ENCODE measurements around the gene HOXC9. TPM values are rescaled to one million over a fixed set of nuclear protein-coding genes. Genes with fewer than 3 reads are reported as not detected.

Gene HOXC9
- total RNA-seq, 1 donor from 2014 or later: 0.68 TPM

DNA sequence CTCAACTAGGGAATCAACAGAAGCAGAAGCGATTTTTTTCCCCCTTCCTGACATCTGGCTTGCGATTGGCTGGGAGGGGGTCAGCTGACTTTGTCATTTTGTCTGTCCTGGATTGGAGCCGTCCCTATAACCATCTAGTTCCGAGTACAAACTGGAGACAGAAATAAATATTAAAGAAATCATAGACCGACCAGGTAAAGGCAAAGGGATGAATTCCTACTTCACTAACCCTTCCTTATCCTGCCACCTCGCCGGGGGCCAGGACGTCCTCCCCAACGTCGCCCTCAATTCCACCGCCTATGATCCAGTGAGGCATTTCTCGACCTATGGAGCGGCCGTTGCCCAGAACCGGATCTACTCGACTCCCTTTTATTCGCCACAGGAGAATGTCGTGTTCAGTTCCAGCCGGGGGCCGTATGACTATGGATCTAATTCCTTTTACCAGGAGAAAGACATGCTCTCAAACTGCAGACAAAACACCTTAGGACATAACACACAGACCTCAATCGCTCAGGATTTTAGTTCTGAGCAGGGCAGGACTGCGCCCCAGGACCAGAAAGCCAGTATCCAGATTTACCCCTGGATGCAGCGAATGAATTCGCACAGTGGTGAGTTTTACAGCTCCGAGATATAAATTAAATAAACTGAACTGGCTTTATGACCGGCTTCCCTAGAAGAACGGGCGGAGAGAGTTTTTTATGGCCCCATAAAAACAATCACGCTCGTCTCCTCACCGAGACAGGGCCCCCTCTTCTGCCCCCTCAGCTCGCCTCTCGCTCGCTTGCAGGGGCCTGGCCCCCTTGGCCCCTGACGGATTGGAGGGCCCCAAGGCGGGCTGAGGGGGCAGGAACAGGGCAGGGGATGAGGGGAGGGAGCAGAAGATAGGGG lies 28.6 kb downstream of the HOXC9 start, which contains the start of gene HOXC6:
Gene HOXC6, plus strand, starts transcription at position 127 of the 888 bp plus-strand sequence. Its CDS starts 82 bp downstream, at position 209.
- DNase-seq: no peak

DNA sequence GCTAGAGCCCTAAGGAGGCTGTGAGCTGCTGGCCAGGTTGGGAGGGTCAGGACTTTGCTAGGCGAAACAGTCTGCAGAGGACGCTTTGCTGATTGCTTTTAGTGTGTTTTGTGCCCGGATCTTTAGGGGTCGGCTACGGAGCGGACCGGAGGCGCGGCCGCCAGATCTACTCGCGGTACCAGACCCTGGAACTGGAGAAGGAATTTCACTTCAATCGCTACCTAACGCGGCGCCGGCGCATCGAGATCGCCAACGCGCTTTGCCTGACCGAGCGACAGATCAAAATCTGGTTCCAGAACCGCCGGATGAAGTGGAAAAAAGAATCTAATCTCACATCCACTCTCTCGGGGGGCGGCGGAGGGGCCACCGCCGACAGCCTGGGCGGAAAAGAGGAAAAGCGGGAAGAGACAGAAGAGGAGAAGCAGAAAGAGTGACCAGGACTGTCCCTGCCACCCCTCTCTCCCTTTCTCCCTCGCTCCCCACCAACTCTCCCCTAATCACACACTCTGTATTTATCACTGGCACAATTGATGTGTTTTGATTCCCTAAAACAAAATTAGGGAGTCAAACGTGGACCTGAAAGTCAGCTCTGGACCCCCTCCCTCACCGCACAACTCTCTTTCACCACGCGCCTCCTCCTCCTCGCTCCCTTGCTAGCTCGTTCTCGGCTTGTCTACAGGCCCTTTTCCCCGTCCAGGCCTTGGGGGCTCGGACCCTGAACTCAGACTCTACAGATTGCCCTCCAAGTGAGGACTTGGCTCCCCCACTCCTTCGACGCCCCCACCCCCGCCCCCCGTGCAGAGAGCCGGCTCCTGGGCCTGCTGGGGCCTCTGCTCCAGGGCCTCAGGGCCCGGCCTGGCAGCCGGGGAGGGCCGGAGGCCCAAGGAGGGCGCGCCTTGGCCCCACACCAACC lies 29.8 kb downstream of the HOXC9 start:
- no peak for DNase-seq

DNA sequence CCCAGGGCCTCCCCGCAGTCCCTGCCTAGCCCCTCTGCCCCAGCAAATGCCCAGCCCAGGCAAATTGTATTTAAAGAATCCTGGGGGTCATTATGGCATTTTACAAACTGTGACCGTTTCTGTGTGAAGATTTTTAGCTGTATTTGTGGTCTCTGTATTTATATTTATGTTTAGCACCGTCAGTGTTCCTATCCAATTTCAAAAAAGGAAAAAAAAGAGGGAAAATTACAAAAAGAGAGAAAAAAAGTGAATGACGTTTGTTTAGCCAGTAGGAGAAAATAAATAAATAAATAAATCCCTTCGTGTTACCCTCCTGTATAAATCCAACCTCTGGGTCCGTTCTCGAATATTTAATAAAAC lies 30.5 kb downstream of the HOXC9 start:
- no peak for DNase-seq

DNA sequence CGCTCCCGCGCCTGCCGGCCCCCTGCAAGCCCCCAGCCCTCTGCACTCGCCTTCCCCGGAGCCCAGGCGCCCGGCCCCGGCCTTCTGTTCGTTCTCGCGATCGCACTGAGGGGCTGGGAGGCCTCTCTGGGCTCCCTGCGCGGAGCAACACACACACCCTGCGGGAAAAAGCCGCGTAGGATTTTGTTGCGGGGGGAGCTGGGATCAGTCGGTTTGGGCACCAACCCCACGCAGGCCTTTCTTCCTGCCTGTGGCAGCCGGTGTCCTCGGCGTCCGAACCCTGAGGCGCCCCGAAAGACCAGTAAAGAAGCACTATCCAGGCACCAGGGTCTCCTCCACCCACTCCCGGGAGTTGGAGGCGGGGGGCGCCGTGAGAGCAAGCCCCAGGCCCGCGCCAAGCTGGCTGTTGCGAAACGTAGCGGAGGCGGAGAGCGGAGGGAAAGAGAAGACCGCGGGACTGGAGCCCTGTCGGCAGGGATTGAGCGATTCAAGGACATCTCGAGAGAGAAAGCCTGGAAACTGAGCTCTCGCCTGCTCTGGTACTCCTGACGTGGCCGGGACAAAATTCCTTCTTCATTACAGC lies 31.0 kb downstream of the HOXC9 start:
- no peak for DNase-seq

DNA sequence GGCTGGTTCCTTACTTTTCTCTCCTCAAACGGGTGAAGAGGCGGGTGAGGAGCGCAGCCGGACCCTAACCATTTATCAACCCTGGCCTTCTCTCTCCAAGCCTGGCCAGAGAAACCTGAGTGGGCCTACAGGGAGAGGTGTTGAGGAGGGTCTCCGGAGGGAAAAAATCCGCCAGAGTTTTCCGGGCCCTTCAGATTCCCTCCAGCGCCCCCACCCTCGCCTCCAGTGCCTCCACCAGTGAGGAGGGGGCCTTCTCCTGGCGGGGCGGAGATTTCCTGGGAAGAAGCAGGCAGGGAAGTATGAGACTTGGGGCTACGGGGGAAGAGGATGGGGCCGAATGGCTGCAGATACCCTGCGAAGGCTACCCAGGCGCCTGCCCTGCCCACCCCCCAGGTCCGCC lies 31.5 kb downstream of the HOXC9 start:
- no peak for DNase-seq

DNA sequence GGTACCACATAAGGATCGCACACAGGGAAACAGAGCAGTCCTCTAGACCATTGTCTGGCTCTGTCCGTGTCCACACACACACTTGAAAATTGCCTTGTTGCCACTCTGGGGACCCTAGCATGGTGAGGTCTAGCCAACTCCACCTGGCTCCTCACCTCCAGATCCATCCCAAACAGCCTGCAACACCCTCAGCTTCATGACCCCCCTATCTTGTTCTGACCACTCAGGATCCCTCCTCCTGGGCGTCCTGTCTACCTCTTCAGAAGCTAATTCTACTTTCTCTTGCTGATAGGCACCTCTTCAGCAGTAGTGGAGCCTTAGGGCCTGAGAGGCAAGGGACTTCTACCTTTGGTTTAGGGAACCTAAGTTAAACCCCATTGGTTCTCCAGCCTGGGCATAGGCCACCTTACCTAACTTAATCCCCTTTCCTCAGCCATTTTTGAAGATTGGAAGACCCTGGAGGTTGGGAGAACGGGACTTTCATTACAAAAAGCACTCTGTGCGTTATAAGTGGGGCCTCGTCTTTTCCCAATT lies 32.2 kb downstream of the HOXC9 start:
- DNase-seq: no peak

DNA sequence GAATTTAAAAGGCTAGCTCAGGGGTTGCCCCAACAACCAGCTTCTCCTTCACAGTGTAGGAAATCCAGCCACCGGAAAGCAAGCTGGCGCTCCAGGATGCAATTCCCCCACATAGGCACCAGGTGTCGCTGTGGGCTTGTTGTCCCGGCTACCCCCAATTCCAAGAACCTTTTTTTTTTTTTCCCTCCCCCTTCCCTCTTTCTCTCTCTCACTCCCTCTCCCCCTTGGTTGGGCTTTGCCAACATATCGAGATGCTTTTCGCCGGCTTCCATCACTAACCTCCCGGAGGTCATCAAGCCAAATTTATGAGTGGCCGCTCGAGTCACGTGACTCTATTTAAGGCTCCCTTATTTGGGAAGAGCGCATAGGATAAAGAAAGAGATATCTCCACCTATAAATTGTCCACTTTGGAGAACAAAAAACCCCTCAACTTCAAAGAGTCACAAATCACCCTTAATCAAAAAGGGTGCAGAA lies 32.7 kb downstream of the HOXC9 start, which contains the start of gene HOXC5:
Gene HOXC5, plus strand, starts transcription at position 424 of the 474 bp plus-strand sequence. CDS start 73 bp downstream, outside the sequence.
- DNase-seq: peak; percentile 57

DNA sequence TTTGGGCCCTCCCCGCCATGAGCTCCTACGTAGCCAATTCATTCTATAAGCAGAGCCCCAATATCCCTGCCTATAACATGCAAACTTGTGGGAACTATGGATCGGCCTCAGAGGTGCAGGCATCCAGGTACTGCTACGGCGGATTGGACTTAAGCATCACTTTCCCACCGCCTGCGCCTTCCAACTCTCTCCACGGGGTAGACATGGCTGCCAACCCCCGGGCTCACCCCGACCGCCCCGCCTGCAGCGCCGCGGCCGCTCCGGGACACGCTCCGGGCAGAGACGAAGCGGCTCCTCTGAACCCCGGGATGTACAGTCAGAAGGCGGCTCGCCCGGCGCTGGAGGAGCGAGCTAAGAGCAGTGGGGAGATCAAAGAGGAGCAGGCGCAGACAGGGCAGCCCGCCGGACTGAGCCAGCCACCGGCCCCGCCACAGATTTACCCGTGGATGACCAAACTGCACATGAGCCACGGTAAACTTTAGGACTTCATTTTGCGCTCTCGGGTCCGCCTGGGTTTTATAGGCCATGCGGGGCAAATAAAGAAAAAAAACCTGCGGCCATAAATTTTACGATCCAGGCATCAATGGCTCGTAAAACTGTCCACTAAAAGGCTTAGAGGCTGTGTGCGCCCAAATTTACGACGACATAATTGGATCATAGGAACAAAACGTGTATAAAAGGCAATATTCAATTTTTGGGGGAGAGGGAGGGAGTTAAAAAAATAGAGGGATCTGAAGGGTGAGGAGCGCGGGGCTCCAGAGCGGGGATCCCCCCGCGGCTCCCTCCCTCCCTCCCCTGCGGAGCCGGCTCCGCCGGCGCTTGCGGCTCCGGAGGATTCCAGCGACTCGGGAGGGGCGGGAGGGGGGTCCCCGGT lies 33.4 kb downstream of the HOXC9 start:
- DNase-seq: no peak

DNA sequence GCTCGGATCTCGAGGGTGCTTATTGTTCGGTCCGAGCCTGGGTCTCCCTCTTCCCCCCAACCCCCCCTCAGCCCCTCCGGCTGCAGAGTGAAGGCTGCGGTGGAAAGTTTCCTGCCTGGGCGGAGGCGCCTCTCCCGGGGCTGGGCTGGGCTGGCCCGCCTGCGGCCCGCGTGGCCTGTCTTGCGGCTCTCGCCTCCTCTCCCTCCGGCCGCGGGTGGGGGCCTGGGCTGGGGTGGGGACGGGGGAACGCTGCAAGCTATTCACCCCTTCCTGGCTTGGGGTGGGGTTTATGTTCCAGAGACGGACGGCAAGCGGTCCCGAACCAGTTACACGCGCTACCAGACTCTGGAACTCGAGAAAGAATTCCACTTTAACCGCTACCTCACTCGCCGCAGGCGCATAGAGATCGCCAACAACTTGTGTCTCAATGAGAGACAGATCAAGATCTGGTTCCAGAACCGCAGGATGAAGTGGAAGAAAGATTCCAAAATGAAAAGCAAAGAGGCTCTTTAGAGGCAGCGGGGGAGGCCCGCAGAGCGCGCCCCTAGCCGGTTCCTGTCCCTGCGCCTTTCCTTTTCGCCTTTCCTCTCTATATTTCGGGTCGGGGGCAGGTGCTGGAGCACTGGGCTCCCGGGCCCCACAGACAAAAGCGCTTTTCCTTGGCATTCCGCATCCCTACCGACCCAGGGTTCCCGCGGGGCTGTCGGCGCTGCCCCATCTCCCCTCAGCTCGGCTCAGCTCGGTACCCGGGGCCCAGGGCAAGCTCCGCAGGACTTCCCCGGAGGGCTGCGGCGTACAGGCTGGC lies 34.2 kb downstream of the HOXC9 start:
- no peak for DNase-seq

DNA sequence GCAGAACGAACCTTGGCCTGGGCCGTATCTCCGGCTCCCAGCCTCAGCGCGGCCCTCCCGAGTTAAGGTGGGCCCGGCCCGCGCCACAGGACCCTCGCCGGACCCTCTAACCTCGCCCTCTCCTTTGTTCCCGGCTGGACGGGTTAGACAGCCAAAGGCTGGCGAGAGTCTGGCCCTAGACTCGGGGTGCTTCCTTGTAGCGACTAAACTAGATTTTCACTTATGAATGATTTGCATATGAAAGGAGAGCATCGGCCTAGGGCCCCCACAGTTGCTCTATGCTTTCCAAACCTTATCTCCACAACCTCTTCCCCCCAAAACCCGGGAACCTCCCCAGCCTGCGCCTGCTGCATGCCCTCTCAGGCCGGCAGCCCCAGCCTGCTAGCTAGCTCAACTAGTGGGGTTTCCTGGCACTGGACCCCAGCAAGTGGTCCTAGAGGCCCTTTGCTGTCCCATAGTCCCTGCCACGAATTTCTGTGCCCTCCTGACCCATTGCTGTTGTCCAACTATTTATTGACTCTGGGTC lies 34.9 kb downstream of the HOXC9 start:
- no peak for DNase-seq

DNA sequence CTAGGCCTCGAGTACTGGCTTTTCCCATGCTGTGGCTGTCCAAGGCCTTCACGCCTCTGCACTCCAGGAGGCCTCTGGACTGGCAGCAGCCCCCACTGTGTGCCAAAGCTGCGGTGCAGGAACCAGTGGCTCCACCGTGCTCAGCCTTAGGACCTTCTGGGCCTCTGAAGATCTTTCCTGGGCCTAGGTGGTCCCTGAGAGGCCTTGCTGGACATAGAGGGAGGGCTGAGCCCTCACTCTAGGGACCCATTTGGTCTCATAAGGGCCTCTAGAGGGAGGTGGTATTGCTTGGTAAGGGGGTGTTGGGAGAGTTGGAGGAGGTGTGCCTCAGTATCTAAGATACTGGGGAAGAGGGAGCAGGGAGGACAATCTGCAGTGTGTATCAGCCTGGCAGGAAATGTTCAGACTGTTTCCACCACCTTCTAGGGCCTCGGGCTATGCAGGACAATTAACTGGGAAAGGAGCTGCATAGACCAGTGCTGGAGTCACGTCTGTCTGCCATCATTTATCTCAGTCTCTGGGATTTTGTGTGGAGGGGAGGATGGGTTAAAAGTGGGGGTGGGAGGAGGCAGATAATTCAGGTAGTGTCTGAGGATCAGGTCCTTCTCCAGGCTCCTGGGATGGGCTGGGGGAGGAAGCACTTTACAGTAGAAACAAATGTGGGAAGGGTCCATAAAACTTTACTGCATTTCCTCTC lies 35.8 kb downstream of the HOXC9 start:
- no peak for DNase-seq

DNA sequence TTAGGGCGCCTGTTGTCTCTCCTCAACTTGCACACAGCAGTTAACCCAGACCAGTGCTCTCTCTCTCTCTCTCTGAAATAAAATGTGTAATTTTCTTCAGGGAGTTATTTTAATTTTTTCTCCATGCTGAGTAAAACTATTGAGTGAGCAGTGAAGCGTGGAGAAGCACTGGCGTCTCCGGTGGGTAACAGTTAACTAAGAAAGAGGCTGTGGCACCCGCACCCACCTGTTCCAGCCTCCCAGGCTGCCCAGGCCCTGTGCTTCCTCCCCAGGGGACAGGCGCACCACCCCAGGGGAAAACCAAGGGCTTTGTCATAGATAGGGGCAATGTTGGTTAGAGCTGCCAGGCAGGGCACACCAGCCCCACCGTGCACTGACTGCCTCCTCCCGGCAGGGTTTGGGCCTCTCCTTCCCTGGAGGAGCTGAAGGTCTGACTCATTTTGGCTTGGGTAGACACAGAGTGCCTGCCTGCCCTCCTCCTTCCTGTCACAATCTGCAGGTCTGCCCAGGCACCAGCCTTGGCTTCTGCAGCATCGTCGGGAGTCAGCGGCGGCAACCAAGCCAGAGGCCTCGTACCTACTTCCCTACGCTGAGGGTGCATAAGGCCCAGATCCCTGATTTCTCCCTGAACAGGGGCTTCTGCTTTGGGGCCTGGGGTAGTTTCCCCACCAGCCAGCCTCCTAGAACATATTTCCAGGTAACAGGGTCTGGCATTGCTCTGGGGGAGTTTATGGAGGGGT lies 36.8 kb downstream of the HOXC9 start:
- DNase-seq: no peak

DNA sequence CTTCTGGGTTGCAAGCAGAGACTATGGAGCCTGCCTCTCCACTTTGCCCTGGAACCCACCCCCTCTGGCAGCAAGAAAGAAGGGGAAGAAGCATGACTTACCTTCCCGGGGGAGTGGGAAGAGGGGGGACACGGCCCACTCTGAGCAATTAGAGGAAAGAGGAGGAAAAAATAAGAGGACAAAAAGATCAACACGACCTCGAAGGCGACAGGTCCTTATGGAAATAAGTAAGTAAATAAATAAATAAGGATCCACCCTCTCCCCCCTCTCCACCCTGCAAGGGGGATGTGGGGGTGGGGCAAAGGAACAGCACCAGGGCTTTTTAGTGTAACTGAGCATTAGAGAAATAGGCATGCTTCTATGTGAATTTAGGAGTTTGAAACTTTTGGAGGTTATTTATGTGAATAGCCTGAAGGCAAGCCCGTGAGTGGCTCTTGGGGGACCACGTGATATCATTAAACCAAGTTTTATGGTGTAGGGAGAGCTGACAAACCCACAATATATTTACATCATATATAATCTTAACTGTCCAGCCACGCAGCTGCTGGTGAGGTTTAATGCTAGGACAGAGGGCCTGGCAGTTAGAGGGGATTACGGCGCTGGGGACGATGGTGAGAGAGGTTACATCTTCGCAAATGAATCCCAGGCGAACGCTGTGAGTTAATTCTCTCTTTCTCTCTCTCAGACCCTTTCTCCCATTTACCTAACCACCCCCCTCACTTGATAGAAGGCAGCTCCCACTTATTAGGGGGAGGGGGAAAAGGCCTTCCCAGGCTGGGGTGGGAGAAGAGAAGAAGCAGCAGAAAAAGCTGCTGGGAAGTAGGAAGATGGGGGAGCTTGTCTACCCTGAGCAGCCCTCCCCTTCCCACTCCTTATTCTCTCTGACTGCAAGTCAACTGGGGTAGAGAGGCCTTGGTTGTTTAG lies 37.7 kb downstream of the HOXC9 start:
- DNase-seq: no peak

DNA sequence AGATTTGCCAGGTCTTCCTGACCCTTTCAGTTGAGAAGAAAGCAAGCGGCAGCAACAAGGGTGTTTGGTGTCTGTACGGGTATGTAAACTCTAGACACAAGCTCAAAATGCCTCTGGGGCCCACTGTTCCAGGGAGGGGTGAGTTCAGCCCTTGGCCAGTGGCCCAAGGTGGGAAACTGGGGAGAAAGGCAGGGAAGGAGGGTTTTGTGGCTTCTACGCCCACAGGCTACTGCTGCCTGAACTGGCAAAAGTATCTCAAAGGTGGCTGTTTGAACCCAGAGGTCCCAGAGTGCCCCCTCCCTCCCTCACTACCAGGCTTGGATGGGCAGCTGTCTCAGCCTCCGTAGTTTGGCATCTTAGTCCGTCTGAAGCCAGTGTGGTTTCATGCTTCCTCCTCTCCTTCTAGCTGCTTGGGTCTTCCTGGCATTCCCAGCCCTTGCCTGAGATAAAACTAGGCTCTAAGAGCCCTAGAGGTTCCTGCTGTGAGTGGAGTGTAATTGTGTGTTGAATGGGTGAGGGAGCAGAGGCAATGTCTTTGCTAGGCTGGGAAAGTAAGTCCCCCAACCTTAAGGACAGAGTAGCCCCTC lies 38.4 kb downstream of the HOXC9 start:
- DNase-seq: no peak

DNA sequence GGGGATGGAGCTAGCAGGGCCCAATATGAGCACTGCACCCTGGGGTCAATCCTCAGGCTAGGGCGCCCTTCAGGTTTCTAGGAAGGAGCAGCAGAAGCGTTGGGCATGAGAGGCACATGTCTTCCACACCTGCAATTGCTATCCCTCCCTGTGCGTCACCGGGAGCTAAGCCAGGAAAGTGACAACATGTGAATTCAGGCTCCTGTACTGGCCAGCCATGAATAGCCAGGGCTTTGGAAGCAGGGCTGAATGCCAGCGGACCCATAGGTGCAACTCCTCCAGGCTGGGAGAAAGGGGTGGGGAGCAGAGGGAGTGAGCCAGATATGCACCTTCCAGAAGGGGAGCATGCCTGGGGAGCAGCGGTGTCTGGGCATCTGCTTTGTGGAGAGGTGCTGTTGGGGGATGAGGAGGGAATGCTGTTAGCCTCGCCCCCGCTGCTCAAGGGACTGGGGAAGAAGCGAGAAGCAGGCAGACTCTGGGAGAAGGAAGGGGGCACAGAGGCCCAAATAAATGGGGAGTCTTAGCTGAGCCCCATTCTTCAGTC lies 39.0 kb downstream of the HOXC9 start:
- DNase-seq: no peak

DNA sequence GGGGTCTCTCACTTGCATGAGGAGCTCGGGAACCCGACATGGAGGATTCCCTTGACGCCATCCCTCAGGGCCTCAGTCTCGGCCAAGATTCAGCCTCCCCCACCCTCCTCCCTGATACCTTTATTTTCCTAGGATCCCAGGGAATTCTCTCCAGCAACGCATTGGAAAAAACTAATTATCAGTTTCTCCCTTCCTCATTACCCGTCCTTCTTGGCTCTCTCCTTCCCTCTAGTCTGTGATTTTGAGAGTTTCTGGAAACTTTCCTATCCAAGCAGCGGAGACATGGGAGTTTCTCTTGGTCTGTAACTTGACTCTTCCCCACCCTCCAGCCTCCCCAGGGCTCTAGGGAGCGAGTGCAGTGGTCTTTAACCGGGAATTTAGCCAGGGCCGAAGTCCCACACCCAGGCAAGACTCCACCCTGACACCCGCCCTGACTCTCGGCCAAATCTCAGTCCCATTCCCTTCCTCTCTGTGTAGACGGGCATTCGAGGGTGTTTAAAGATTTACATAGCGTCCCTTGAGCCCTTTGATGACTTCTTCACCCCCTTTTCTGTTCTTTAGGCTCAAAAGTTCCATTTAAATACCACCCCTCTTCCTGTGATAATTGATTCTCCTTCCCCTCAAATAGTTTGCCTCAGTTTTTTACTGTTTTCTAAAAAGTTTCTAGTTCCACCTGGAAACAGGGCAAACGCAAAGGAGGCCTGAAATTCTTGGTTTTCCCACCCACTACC lies 39.6 kb downstream of the HOXC9 start:
- no peak for DNase-seq

DNA sequence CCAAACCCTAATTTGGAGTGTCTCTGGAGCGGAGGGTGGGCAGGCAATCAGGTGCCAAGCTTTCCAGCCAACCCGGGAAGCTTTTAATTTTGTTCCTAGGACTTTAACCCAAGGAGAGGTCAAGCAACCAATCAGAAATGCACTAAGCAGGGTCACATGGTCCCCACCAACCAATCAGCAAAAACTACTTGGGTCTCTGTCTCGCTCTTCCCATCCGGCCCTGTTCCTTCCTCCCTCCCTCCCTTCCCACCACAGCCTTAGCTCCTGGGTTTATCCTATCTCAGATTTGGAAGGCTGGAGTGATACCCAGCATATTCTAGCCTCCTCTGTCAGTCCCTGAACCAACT lies 40.2 kb downstream of the HOXC9 start:
- no peak for DNase-seq

All from dermis blood vessel endothelial cell (primary cell).